Progenitor cell of endocrine pancreas (in vitro differentiated cells): ENCODE data around the gene CTXN1. TPM values are rescaled to one million over a fixed set of nuclear protein-coding genes. Genes with fewer than 3 reads are reported as not detected.

Experiments
- DNase-seq: peaks from one replicate; pipeline ENCODE4 v3.0.0; 2021; ENCODE audit warnings: low spot score; ENCODE audit not compliant: unreplicated experiment
- H3K27ac Mint-ChIP-seq: 2 replicates; pipeline ENCODE4 v1.8.0; 2021; ENCODE audit warnings: mild to moderate bottlenecking, moderate library complexity, mixed read lengths
- H3K27me3 Mint-ChIP-seq: 2 replicates; pipeline ENCODE4 v1.8.0; 2021; ENCODE audit warnings: mixed read lengths
- H3K36me3 Mint-ChIP-seq: 2 replicates; pipeline ENCODE4 v1.8.0; 2022; ENCODE audit warnings: mixed read lengths; ENCODE audit not compliant: insufficient read depth
- H3K4me1 Mint-ChIP-seq: 2 replicates; pipeline ENCODE4 v1.8.0; 2021; ENCODE audit warnings: low read depth, mixed read lengths
- H3K4me3 Mint-ChIP-seq: 2 replicates; pipeline ENCODE4 v1.8.0; 2021; ENCODE audit warnings: low read depth, mild to moderate bottlenecking, moderate library complexity, mixed read lengths
- H3K9me3 Mint-ChIP-seq: 2 replicates; pipeline ENCODE4 v1.8.0; 2021; ENCODE audit warnings: low read depth, mixed read lengths
- total RNA-seq: library from RNA; stranded (reverse); gene quantifications from 2 replicates; pipeline ENCODE4 v1.2.1, GENCODE V29; 2021
- TF ChIP-seq, protein P1 (sequence below): fragments of 200-600 bp; sonication (generic); IDR thresholded peaks from one replicate; pipeline ENCODE4 v1.5.0; 2021; ENCODE audit warnings: antibody characterized with exemption, mild to moderate bottlenecking; ENCODE audit not compliant: unreplicated experiment

CTXN1 gene
- total RNA-seq, 1 donor from 2014 or later, result 114 TPM

DNA sequence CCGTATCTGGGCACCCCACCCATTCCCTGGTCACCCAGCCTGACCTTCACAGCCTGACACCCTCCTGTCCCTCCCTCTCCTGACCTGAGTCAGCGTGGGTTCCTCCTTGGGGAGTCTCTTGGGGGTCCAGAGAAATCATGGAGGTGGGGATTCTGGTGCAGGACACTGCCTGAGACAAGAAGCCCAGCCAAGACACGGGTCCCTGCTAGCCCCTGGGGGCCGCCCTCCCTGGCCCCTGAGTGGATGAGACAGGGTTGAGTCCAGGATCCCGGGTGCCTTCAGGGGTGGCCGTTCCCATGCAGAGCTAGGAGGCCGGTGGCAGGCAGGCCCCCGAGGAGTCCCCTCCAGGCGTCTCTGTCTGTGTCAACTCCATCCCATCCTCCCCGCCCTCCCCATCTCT is 20.7 kb downstream of the CTXN1 start:
- no peak for DNase-seq
- Mint-ChIP-seq H3K9me3 (no peaks in the 10 kb centered on the region), H3K27ac (peak overlapping the region; percentile 92), H3K4me3 (peak overlapping the region; percentile 88), H3K27me3 (no peaks in the 10 kb centered on the region), H3K36me3 (no peaks in the 10 kb centered on the region), H3K4me1 (peaks cover 19% of the 10 kb centered on the region)
- TF ChIP-seq, protein P1, sequence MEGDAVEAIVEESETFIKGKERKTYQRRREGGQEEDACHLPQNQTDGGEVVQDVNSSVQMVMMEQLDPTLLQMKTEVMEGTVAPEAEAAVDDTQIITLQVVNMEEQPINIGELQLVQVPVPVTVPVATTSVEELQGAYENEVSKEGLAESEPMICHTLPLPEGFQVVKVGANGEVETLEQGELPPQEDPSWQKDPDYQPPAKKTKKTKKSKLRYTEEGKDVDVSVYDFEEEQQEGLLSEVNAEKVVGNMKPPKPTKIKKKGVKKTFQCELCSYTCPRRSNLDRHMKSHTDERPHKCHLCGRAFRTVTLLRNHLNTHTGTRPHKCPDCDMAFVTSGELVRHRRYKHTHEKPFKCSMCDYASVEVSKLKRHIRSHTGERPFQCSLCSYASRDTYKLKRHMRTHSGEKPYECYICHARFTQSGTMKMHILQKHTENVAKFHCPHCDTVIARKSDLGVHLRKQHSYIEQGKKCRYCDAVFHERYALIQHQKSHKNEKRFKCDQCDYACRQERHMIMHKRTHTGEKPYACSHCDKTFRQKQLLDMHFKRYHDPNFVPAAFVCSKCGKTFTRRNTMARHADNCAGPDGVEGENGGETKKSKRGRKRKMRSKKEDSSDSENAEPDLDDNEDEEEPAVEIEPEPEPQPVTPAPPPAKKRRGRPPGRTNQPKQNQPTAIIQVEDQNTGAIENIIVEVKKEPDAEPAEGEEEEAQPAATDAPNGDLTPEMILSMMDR, result no peak

DNA sequence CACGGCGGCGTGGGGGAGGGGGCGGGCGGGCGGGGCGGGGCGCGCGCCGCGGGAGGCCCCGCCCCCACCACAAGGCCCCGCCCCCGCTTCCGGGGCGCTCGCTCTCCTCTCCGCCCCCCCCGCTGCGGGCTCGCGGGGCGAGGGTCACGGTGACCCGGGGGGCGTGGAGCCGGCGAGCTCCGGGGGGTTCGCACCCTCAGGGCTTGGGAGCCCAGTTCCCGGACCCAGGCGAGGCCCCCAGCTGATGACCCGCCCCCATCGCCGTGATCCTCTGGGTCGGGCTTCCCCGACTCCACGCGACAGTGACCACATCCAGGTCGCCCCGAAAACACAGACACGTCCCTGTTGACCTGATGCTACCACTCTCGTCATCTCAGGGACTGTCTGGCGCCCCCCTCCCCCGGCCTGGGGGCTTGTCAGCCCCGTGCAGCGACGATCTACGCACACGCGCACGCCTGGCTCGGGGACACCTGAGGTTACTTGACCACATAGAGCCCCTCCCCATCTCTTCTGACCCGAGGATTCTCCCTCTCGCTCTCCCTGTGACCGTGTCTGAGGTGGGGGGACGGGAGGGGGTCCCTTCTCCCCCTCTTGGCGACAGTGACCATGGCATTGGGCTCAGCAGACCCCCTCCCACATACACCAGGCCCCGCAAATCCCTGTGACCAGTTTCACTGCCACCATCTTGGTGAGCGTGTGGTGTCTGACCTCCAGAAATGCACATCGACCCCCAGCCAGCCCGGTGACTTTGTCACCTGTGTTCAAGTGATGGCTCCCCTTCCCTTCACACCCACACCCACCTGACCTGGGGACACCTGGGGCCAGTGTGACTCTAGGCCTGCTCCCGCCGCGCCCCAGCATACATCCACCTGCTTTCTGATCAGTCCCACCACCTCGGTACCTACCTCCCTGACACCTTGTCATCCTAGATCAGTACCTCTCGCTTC is 21.6 kb downstream of the CTXN1 start:
- Mint-ChIP-seq H3K4me1 (peaks cover 19% of the 10 kb centered on the region), H3K4me3 (peak overlapping the region; percentile 88), H3K9me3 (no peaks in the 10 kb centered on the region), H3K36me3 (no peaks in the 10 kb centered on the region), H3K27ac (peak overlapping the region; percentile 92), H3K27me3 (no peaks in the 10 kb centered on the region)
- TF ChIP-seq, protein P1, result no peak
- DNase-seq, result no peak

DNA sequence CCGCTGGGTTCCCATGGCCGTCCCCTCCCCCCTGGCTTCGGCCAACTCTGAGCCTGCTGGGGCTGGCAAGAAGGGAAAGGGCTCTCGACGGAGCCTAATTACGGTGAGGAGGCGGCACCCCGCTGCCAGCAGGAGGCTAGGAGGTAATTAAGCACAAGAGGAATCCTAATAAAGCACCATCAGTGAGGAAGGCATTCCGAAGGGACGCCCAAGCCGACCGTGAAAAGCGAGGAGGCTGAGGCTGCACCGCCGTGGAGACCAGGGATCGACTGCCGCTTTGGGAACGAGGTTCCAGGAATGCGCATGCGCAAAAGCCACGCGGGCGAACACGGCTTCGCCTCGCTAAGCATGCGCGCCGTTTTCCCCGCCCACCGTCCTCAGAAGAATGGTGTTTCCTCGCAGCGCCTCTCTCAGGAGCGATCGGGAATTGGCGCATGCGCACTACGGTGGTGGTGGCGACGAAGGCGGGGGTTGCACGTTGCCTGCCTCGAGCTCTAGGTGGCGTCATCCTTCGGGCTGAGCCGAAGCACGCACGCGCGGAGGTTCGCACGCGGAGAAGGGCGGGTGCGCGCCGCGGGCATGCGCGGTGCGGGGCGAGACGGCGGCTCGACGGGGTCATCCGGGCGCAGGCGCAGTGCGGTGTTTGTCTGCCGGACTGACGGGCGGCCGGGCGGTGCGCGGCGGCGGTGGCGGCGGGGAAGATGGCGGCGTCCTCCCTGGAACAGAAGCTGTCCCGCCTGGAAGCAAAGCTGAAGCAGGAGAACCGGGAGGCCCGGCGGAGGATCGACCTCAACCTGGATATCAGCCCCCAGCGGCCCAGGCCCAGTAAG is 22.5 kb downstream of the CTXN1 start, which contains the start of gene MAP2K7:
Gene MAP2K7 (plus strand): TSS at position 634 of the 830 bp plus-strand sequence. CDS start 68 bp downstream, at position 702.
- Mint-ChIP-seq H3K27ac (peak within 1 kb of the TSS; percentile 96), H3K4me1 (peaks cover 19% of the 10 kb centered on the region), H3K27me3 (no peaks in the 10 kb centered on the region), H3K4me3 (peak within 1 kb of the TSS; percentile 88), H3K36me3 (no peaks in the 10 kb centered on the region), H3K9me3 (no peaks in the 10 kb centered on the region)
- TF ChIP-seq, protein P1, result peak; percentile 61
- DNase-seq, result peak; percentile 100

DNA sequence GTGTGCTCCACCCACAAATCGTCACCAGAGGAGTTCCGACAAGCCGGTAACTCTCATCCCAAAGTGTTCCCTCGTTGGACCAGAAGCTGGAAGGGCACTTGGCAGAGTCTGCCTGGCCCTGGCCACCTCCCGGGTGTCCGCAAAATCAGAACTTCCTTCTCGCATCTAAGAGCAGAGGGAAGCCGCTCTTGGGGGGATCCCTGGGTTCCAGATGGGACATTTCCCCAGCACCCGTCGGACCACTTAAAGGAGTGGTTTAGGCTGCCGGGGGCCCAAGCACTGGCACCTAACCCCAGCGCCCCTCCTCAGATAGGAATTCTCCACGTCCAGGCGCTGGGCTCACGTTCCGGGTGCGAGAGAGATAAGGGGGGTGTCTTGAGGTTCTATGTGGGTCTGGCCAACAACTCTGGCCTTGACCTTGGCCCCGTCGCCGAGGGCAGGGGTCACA is 23.1 kb downstream of the CTXN1 start:
- Mint-ChIP-seq H3K4me3 (peak overlapping the region; percentile 75), H3K36me3 (no peaks in the 10 kb centered on the region), H3K27me3 (no peaks in the 10 kb centered on the region), H3K27ac (peak overlapping the region; percentile 96), H3K9me3 (no peaks in the 10 kb centered on the region), H3K4me1 (peaks cover 19% of the 10 kb centered on the region)
- TF ChIP-seq, protein P1, result no peak
- no peak for DNase-seq

DNA sequence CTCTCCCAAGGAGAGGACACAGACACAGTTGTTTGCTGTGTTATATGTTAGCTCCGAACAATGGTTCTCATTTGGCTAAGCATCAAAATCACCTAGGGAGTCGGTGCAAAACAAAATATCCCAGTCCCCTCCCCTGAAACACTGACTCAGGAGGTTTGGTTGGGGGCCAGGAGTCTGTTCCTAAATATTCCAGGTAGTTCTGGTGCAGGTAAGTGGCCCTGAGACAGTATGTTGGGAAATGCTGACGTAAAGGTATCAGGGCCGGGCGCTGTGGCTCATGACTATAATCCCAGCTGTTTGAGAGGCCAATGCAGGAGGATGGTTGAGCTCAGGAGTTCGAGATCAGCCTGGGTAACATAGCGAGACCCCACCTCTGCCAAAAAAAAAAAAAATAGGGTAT is 24.6 kb downstream of the CTXN1 start:
- H3K4me1 Mint-ChIP-seq, result peaks cover 19% of the 10 kb centered on the region
- no peaks in the 10 kb centered on the region for H3K27me3 Mint-ChIP-seq
- DNase-seq, result no peak
- no peak overlapping the region for H3K27ac Mint-ChIP-seq
- no peaks in the 10 kb centered on the region for H3K9me3 Mint-ChIP-seq
- H3K4me3 Mint-ChIP-seq, result no peak overlapping the region
- no peaks in the 10 kb centered on the region for H3K36me3 Mint-ChIP-seq
- TF ChIP-seq, protein P1, result no peak
